GM18909 (cell line): ENCODE measurements around the gene FHIT.
"Not testable (repeated sequence)": the region's sequence is repeated elsewhere in the genome, so short reads cannot be mapped to it uniquely, and the experiment has no call there.

Experiments used
- ATAC-seq: cut with Tn5 transposase; IDR thresholded peaks from one replicate; pipeline ENCODE4 v1.9.1; 2021; ENCODE audit warnings: mild to moderate bottlenecking; ENCODE audit not compliant: unreplicated experiment, poor library complexity

FHIT gene

GRCh38 chr3:60953351-60953750 lies 297.9 kb downstream of the FHIT start:
- ATAC-seq: no peak

- no peak for ATAC-seq
Measured at GRCh38 chr3:60952055-60952454, 299.2 kb downstream of the FHIT start.

GRCh38 chr3:60949146-60949545 lies 302.1 kb downstream of the FHIT start:
- ATAC-seq: no peak

- ATAC-seq: no peak
Measured at GRCh38 chr3:60948488-60948887, 302.8 kb downstream of the FHIT start.

- ATAC-seq: no peak
Measured at GRCh38 chr3:60935709-60936108, 315.5 kb downstream of the FHIT start.

- ATAC-seq: no peak
Measured at GRCh38 chr3:60933824-60934223, 317.4 kb downstream of the FHIT start.

- no peak for ATAC-seq
Measured at GRCh38 chr3:60932643-60933042, 318.6 kb downstream of the FHIT start.

- no peak for ATAC-seq
Measured at GRCh38 chr3:60932170-60932569, 319.1 kb downstream of the FHIT start.

- ATAC-seq: no peak
Measured at GRCh38 chr3:60931452-60931851, 319.8 kb downstream of the FHIT start.

GRCh38 chr3:60920519-60920918 lies 330.7 kb downstream of the FHIT start:
- ATAC-seq: no peak

- ATAC-seq: no peak
Measured at GRCh38 chr3:60919296-60919695, 332.0 kb downstream of the FHIT start.

- ATAC-seq: no peak
Measured at GRCh38 chr3:60917141-60917540, 334.1 kb downstream of the FHIT start.

- ATAC-seq: no peak
Measured at GRCh38 chr3:60916546-60916945, 334.7 kb downstream of the FHIT start.

- no peak for ATAC-seq
Measured at GRCh38 chr3:60913474-60913873, 337.8 kb downstream of the FHIT start.

- ATAC-seq: no peak
Measured at GRCh38 chr3:60912876-60913275, 338.4 kb downstream of the FHIT start.

GRCh38 chr3:60912142-60912541 lies 339.1 kb downstream of the FHIT start:
- no peak for ATAC-seq

- ATAC-seq: no peak
Measured at GRCh38 chr3:60909526-60909925, 341.7 kb downstream of the FHIT start.

GRCh38 chr3:60906283-60906682 lies 345.0 kb downstream of the FHIT start:
- ATAC-seq: no peak

- ATAC-seq: no peak
Measured at GRCh38 chr3:60898321-60898720, 352.9 kb downstream of the FHIT start.

GRCh38 chr3:60893946-60894345 lies 357.3 kb downstream of the FHIT start:
- no peak for ATAC-seq

GRCh38 chr3:60890226-60890625 lies 361.0 kb downstream of the FHIT start:
- ATAC-seq: no peak

- not testable (repeated sequence) for ATAC-seq
Measured at GRCh38 chr3:60888952-60889351, 362.3 kb downstream of the FHIT start.

GRCh38 chr3:60887574-60887973 lies 363.7 kb downstream of the FHIT start:
- no peak for ATAC-seq
